Fibroblast of mammary gland (primary cell): Measurements from ENCODE around the gene SCD5.

Experiments
- DNase-seq: peaks from one replicate; pipeline ENCODE4 v3.0.0-alpha.2; 2010; ENCODE audit warnings: low read depth
- H3K4me3 ChIP-seq: 2 replicates; pipeline ENCODE4 v1.5.1; 2011; ENCODE audit warnings: low read depth, mild to moderate bottlenecking, low read length, moderate library complexity; ENCODE audit not compliant: control insufficient read depth
- TF ChIP-seq, protein P1 (sequence below): conservative IDR thresholded peaks from 2 replicates; pipeline ENCODE4 v1.5.1; 2011; ENCODE audit warnings: low read depth, low read length, inconsistent platforms; ENCODE audit not compliant: control insufficient read depth, insufficient read depth

Gene SCD5

GRCh38 chr4:82786828-82787227, 11.8 kb downstream of the SCD5 start:
- TF ChIP-seq, protein P1, sequence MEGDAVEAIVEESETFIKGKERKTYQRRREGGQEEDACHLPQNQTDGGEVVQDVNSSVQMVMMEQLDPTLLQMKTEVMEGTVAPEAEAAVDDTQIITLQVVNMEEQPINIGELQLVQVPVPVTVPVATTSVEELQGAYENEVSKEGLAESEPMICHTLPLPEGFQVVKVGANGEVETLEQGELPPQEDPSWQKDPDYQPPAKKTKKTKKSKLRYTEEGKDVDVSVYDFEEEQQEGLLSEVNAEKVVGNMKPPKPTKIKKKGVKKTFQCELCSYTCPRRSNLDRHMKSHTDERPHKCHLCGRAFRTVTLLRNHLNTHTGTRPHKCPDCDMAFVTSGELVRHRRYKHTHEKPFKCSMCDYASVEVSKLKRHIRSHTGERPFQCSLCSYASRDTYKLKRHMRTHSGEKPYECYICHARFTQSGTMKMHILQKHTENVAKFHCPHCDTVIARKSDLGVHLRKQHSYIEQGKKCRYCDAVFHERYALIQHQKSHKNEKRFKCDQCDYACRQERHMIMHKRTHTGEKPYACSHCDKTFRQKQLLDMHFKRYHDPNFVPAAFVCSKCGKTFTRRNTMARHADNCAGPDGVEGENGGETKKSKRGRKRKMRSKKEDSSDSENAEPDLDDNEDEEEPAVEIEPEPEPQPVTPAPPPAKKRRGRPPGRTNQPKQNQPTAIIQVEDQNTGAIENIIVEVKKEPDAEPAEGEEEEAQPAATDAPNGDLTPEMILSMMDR = no peak
- H3K4me3 ChIP-seq = no peak overlapping the region
- no peak for DNase-seq

DNA sequence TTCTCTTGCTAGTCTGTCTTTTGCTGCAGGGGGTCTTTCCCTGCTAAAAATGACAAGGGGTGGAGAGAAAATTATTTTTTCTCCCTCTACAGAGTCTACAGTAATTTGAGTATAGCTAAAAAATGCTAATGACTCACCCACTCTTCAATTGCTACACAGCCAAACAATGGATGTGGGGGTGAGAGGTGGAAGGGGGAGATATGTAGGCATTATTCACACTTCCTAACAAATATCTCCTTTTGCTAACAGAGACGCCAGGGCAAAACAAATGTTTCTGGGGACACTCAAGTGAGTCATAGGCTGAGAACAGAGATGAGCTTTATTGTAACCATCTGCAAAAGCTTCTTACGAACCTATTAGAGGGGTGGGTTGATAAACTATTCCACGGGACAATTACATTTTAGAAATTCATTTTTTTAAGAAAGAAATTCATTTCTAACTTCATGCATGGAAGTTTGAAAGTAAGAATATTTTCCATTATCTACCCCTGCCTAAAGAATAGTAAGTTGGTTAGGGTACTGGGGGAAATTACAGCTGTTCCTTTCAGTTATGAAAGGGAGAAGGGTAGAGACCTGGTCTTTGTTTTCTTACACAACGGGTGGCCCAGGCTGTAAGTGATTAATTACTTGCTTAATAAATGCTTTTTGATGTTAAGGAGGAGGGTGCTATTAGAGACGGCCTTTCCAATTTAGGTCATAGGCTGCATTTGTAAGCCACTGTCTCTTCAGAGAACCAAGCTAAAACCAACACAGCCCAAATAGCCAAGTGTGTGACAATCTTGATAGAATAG, 12.8 kb downstream of the SCD5 start:
- TF ChIP-seq, protein P1 = no peak
- H3K4me3 ChIP-seq = no peak overlapping the region
- DNase-seq = peak; percentile 95

DNA sequence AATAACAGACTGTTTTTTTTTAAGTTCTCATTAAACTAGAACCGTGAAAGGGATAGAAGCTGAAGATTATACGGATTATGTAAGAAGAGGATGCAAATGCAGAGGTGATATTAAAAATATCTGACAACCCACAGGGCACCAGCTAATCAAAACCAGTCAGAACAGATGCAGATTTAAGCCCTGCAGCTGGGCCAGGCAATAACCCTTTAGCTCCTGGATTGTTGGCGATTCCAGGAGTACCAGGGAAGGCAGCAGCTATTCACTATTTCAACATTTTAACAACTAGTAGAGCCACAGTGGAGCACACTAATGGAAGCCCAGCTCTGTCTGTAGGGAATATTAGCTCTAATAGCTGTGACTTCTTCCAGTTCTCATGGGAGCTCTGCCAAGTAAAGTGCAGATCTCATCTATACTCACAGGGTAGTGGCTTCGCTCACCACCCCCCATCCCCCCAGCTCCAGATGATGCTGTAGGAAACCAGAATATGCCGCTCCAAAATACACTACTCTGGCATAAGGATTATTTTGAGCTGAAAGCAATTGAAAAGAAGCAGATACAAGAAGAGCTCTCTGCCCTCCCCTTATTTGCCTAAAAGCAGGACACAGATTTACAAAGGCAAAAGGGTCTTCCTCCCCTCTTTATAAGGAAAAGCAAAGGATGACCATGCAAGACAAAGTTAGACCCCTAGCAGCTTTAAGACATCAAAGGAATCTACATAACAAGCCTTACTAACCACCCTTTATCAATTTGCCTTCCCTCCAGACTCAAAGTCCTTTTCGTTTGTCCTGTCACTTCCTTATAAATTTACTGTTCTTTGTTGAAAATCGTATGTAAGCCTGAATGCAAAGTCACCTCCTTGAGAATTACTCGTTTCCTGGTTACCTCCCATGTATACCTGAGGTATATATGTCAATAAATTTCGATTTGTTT, 13.7 kb downstream of the SCD5 start:
- DNase-seq = peak; percentile 78
- H3K4me3 ChIP-seq = no peak overlapping the region
- TF ChIP-seq, protein P1 = no peak

- H3K4me3 ChIP-seq = no peak overlapping the region
- DNase-seq = no peak
- TF ChIP-seq, protein P1 = no peak
Observed at GRCh38 chr4:82782626-82783345, 15.8 kb downstream of the SCD5 start.

DNA sequence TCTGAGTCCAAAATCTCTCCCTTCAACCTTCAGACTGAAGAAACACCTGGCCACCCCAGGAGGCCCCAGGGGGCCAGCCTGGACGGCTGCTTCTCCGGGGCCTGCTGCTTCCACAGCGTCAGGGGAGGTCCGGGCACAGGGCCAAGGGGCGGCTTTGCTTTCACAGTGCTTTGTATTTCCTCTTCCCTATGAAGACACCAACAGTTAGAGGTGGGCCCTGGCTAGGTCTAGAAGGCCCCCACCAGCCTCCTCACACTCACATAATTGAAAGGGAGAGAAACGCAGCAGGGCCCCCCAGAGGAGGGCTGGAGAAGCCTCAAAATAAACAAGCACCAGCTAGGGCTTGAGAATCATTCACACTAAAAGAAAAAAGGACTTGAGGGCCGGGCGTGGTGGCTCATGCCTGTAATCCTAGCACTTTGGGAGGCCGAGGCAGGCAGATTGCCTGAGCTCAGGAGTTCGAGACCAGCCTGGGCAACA, 17.8 kb downstream of the SCD5 start:
- TF ChIP-seq, protein P1 = no peak
- no peak overlapping the region for H3K4me3 ChIP-seq
- peak; percentile 49 for DNase-seq

GRCh38 chr4:82780170-82780751, 18.3 kb downstream of the SCD5 start:
- TF ChIP-seq, protein P1 = no peak
- H3K4me3 ChIP-seq = no peak overlapping the region
- DNase-seq = no peak
